ENCODE measurements around the gene TSPAN12.

The TSPAN12 gene

GRCh38 chr7:120799147-120799546 lies 58.8 kb downstream of the TSPAN12 start:
- Histone ChIP-seq H3K4me3 (ENCODE audit: low read depth, low read length) (no peak overlapping the region), H3K4me1 (ENCODE audit: control insufficient read depth, insufficient read depth, low read length) (no peaks in the 10 kb centered on the region), H3K27ac (ENCODE audit: extremely low read depth, low read depth, low read length) (no peak overlapping the region), H3K36me3 (ENCODE audit: control insufficient read depth in 2 of 2, insufficient read depth in 1 of 2, low read length in 2 of 2) (no peaks in the 10 kb centered on the region; a peak in 1 of 3 replicates), H3K9me3 (ENCODE audit: control insufficient read depth, insufficient read depth, low read depth, low read length) (no peaks in the 10 kb centered on the region)
- TF ChIP-seq KLF17 (tag by site-specific recombination; IDR thresholded peaks at IDR 0.05) = no peak
- TF ChIP-seq ZBTB17 (tag by site-specific recombination; IDR thresholded peaks at IDR 0.05) = no peak
- TF ChIP-seq ZNF398 (tag by site-specific recombination; IDR thresholded peaks at IDR 0.05) = no peak
- no peak for TF ChIP-seq ZNF341 (tag by site-specific recombination; IDR thresholded peaks at IDR 0.05; ENCODE audit: low read depth)
- TF ChIP-seq ZNF747 (tag by site-specific recombination; IDR thresholded peaks at IDR 0.05) = no peak
- no peak for TF ChIP-seq TSHZ1 (tag by site-specific recombination; IDR thresholded peaks at IDR 0.05; ENCODE audit: borderline replicate concordance)
- TF ChIP-seq ZNF174 (tag by site-specific recombination; IDR thresholded peaks at IDR 0.05) = no peak
- no peak for TF ChIP-seq ZNF354C (tag by site-specific recombination; IDR thresholded peaks at IDR 0.05; ENCODE audit: borderline replicate concordance, low read depth)
- TF ChIP-seq ZNF175 (tag by site-specific recombination; IDR thresholded peaks at IDR 0.05) = no peak
- no peak for TF ChIP-seq TCF7L2 (IDR thresholded peaks at IDR 0.05; ENCODE audit: borderline replicate concordance, low read depth, low read length)
- ChIA-PET POLR2A (no interaction called here), CTCF (interaction anchor here (0.6 to 1.0 kb wide), 2 partner anchors 9 to 57 kb away, joined by 4 read pairs; no protein-coding TSS in a partner anchor)

DNA sequence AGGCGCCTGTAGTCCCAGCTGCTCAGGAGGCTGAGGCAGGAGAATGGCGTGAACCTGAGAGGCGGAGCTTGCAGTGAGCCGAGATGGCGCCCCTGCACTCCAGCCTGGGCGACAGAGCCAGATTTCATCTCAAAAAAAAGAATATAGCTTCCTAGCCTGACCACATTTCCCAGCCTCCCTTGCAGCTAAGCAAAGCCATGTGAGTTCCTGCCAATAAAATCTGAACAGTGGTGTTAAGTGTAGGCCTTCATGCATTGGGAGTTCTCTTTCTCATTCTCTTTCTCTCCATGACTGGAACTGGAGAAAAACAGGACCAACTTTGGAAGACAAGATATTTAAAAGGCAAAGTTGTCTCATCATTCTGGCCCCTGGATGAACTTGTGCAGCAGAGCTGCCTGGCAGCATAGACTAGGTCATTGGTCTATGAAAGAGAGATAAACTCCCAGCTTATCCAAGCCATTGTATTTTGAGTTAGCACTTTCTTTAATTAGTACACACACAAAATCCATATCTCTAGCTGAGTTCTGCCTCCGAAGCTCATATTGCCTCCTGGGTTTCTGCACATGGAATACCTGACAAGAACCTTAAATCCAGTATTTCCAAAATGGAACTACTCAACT lies 60.8 kb downstream of the TSPAN12 start:
- H3K9me3 ChIP-seq (ENCODE audit: control insufficient read depth, insufficient read depth, low read depth, low read length) = no peaks in the 10 kb centered on the region
- no peak overlapping the region for H3K27ac ChIP-seq (ENCODE audit: extremely low read depth, low read depth, low read length)
- H3K4me1 ChIP-seq (ENCODE audit: control insufficient read depth, insufficient read depth, low read length) = no peaks in the 10 kb centered on the region
- TF ChIP-seq ZNF626 (tag by site-specific recombination; IDR thresholded peaks at IDR 0.05) (no peak), ZNF202 (tag by site-specific recombination; IDR thresholded peaks at IDR 0.05; ENCODE audit: borderline replicate concordance) (0 out of 2 replicates have a peak, but pooled peaks have one; percentile 46), RBAK (tag by site-specific recombination; IDR thresholded peaks at IDR 0.05) (no peak), WT1 (tag by site-specific recombination; IDR thresholded peaks at IDR 0.05) (no peak), ZXDB (tag by site-specific recombination; IDR thresholded peaks at IDR 0.05) (no peak), ZNF16 (tag by site-specific recombination; IDR thresholded peaks at IDR 0.05; ENCODE audit: low read depth) (no peak), ZNF585B (tag by site-specific recombination; IDR thresholded peaks at IDR 0.05) (peak; percentile 60; the same call in 1 of the 2 replicates), ZNF350 (tag by site-specific recombination; IDR thresholded peaks at IDR 0.05) (no peak), KLF8 (tag by site-specific recombination; IDR thresholded peaks at IDR 0.05) (no peak), ZNF654 (tag by site-specific recombination; IDR thresholded peaks at IDR 0.05; ENCODE audit: low read depth) (no peak), ZNF610 (tag by site-specific recombination; IDR thresholded peaks at IDR 0.05; ENCODE audit: borderline replicate concordance) (peak; percentile 72; the same call in 1 of the 2 replicates), ZNF560 (tag by site-specific recombination; IDR thresholded peaks at IDR 0.05; ENCODE audit: borderline replicate concordance) (no peak), ZNF596 (tag by site-specific recombination; IDR thresholded peaks at IDR 0.05) (no peak), ZBTB1 (tag by site-specific recombination; IDR thresholded peaks at IDR 0.05) (no peak), ZNF514 (tag by site-specific recombination; IDR thresholded peaks at IDR 0.05) (no peak), ZNF19 (tag by site-specific recombination; IDR thresholded peaks at IDR 0.05; ENCODE audit: low read depth) (no peak), ZNF658 (tag by site-specific recombination; IDR thresholded peaks at IDR 0.05) (no peak)
- no peaks in the 10 kb centered on the region for H3K36me3 ChIP-seq (ENCODE audit: control insufficient read depth in 2 of 2, insufficient read depth in 1 of 2, low read length in 2 of 2)
- CTCF ChIA-PET = interaction anchor here (2.1 kb wide), 1 partner anchor 9 kb away, joined by 19 read pairs; no protein-coding TSS in a partner anchor
- POLR2A ChIA-PET = no interaction called here
- H3K4me3 ChIP-seq (ENCODE audit: low read depth, low read length) = no peak overlapping the region

Data from HEK293 (cell line).